SK-N-SH (cell line): ENCODE results near the gene UBFD1. TPM values are rescaled to one million over a fixed set of nuclear protein-coding genes. Genes with fewer than 3 reads are reported as not detected.
A peak's percentile ranks its signal among the peaks of the same experiment; 100 is the strongest.

ENCODE experiments used
- CTCF ChIA-PET: fragments of 300-600, 350-600 bp; formaldehyde crosslinking; extraction: SDS; loops from one replicate; lab custom pipeline; 2021; lab: Yijun Ruan, JAX
- POLR2A ChIA-PET: fragments of 350-600 bp; sonication (Branson Sonifier 250); formaldehyde crosslinking; extraction: SDS; loops from one replicate; lab custom pipeline; 2020; ENCODE audit warnings: antibody characterized with exemption, inconsistent platforms; lab: Yijun Ruan, JAX
- DNase-seq: peaks from one replicate; pipeline ENCODE4 v3.0.0; 2012
- H2AFZ ChIP-seq: fragments of 200-600 bp; sonication (generic); 2 replicates; pipeline ENCODE4 v1.8.1; 2016; ENCODE audit warnings: antibody characterized with exemption, mild to moderate bottlenecking, low read depth
- H3F3A ChIP-seq: fragments of 200-600 bp; sonication (generic); replicated peaks from 2 replicates; pipeline ENCODE3; 2016; ENCODE audit warnings: antibody characterized with exemption, mild to moderate bottlenecking; ENCODE audit not compliant: insufficient read depth
- H3K27ac ChIP-seq, 2 experiments: fragments of 200-500 bp in 1 of 2; fragments of 200-600 bp in 1 of 2; sonication (Bioruptor generic) in 1 of 2; sonication (generic), shearing (Covaris generic) in 1 of 2; 2 replicates each; pipeline versions ENCODE4 v1.5.1 to v1.6.1; 2014 to 2016; ENCODE audit warnings: low read depth in 2 of 2, inconsistent platforms in 1 of 2, low read length in 1 of 2, mild to moderate bottlenecking in 1 of 2, mixed read lengths in 1 of 2
- H3K27me3 ChIP-seq: fragments of 200-600 bp; sonication (generic), shearing (Covaris generic); 2 replicates; pipeline ENCODE4 v1.6.1; 2016; ENCODE audit warnings: mixed run types; ENCODE audit not compliant: insufficient read depth
- H3K36me3 ChIP-seq, 2 experiments: fragments of 200-500 bp in 1 of 2; fragments of 200-600 bp in 1 of 2; sonication (Bioruptor generic) in 1 of 2; sonication (generic) in 1 of 2; replicated peaks in 1 of 2; 2 replicates each; pipeline versions ENCODE3 to v1.5.1; 2014 to 2016; ENCODE audit warnings: low read length in 1 of 2, mild to moderate bottlenecking in 1 of 2; ENCODE audit not compliant: insufficient read depth in 2 of 2, control insufficient read depth in 1 of 2
- H3K4me1 ChIP-seq, 2 experiments: fragments of 200-500 bp in 1 of 2; fragments of 200-600 bp in 1 of 2; sonication (Bioruptor generic) in 1 of 2; sonication (generic), shearing (Covaris generic) in 1 of 2; 2 replicates each; pipeline versions ENCODE4 v1.5.1 to v1.6.1; 2014 to 2016; ENCODE audit warnings: low read depth in 1 of 2, low read length in 1 of 2, mixed run types in 1 of 2; ENCODE audit not compliant: insufficient read depth in 2 of 2, control insufficient read depth in 1 of 2
- H3K4me2 ChIP-seq: fragments of 200-600 bp; sonication (generic), shearing (Covaris generic); 2 replicates; pipeline ENCODE4 v1.6.1; 2017; ENCODE audit warnings: mixed run types
- H3K4me3 ChIP-seq, 2 experiments: fragments of 200-500 bp in 1 of 2; fragments of 200-600 bp in 1 of 2; sonication (Bioruptor generic) in 1 of 2; sonication (generic), shearing (Covaris generic) in 1 of 2; 2 replicates each; pipeline versions ENCODE4 v1.5.1 to v1.8.1; 2014 to 2016; ENCODE audit warnings: low read depth in 2 of 2, inconsistent platforms in 1 of 2, low read length in 1 of 2, mild to moderate bottlenecking in 1 of 2, mixed read lengths in 1 of 2, moderate library complexity in 1 of 2
- H3K79me2 ChIP-seq: fragments of 200-600 bp; sonication (generic); 2 replicates; pipeline ENCODE4 v1.8.1; 2017; ENCODE audit warnings: mild to moderate bottlenecking; ENCODE audit not compliant: insufficient read depth
- H3K9ac ChIP-seq: fragments of 200-600 bp; sonication (generic); 2 replicates; pipeline ENCODE4 v1.6.1; 2017; ENCODE audit warnings: mixed run types
- H3K9me2 ChIP-seq: fragments of 200-600 bp; sonication (generic); 2 replicates; pipeline ENCODE4 v1.6.1; 2017; ENCODE audit warnings: mixed run types
- H3K9me3 ChIP-seq: fragments of 200-600 bp; sonication (generic); 2 replicates; pipeline ENCODE4 v1.6.1; 2017; ENCODE audit warnings: mixed run types, mild to moderate bottlenecking, moderate library complexity
- H4K20me1 ChIP-seq: fragments of 200-600 bp; sonication (generic); 2 replicates; pipeline ENCODE4 v1.6.1; 2017; ENCODE audit warnings: mild to moderate bottlenecking, mixed run types; ENCODE audit not compliant: insufficient read depth
- EP300 ChIP-seq, 2 experiments: IDR thresholded peaks; 2 replicates each; pipeline versions ENCODE4 v1.4.0 to v1.6.1; 2012; ENCODE audit warnings: borderline replicate concordance in 1 of 2, low read depth in 1 of 2, low read length in 1 of 2
- FOSL2 ChIP-seq: IDR thresholded peaks from 2 replicates; pipeline ENCODE4 v1.4.0; 2012; ENCODE audit warnings: low read depth, mild to moderate bottlenecking, moderate library complexity, borderline replicate concordance
- FOXJ3 ChIP-seq: sonication (generic); formaldehyde crosslinking; IDR thresholded peaks from 2 replicates; pipeline ENCODE4 v1.5.1; 2020; ENCODE audit warnings: mild to moderate bottlenecking, missing genetic modification reagents
- FOXM1 ChIP-seq: IDR thresholded peaks from 2 replicates; pipeline ENCODE4 v1.4.0; 2012; ENCODE audit warnings: low read depth, mild to moderate bottlenecking
- GABPA ChIP-seq: IDR thresholded peaks from 2 replicates; pipeline ENCODE4 v1.4.0; 2012; ENCODE audit warnings: low read depth, mild to moderate bottlenecking
- GATA2 ChIP-seq: sonication (generic); formaldehyde crosslinking; IDR thresholded peaks from 2 replicates; pipeline ENCODE4 v1.5.0; 2020; ENCODE audit warnings: mild to moderate bottlenecking, missing genetic modification reagents
- MEF2A ChIP-seq: IDR thresholded peaks from 2 replicates; pipeline ENCODE4 v1.4.0; 2012; ENCODE audit warnings: low read depth, borderline replicate concordance
- MXI1 ChIP-seq: IDR thresholded peaks from 2 replicates; pipeline ENCODE4 v1.6.1; 2012; ENCODE audit warnings: mild to moderate bottlenecking, low read depth, low read length, improper control_type of control experiment
- NFIC ChIP-seq: IDR thresholded peaks from 2 replicates; pipeline ENCODE4 v1.4.0; 2012; ENCODE audit warnings: borderline replicate concordance
- NRF1 ChIP-seq: IDR thresholded peaks from 2 replicates; pipeline ENCODE4 v1.6.1; 2012; ENCODE audit warnings: low read depth, mild to moderate bottlenecking, low read length
- RCOR1 ChIP-seq: fragments of 150-350 bp; IDR thresholded peaks from 2 replicates; pipeline ENCODE4 v1.6.1; 2017; ENCODE audit warnings: antibody characterized with exemption, low read length
- RFX5 ChIP-seq: IDR thresholded peaks from 2 replicates; pipeline ENCODE4 v1.6.1; 2012; ENCODE audit warnings: mild to moderate bottlenecking, improper control_type of control experiment, low read length
- SIN3A ChIP-seq: IDR thresholded peaks from 2 replicates; pipeline ENCODE4 v1.6.1; 2012; ENCODE audit warnings: low read depth, mild to moderate bottlenecking, low read length, moderate library complexity, borderline replicate concordance
- USF2 ChIP-seq: fragments of 150-350 bp; IDR thresholded peaks from 2 replicates; pipeline ENCODE4 v1.6.1; 2017; ENCODE audit warnings: antibody characterized with exemption, low read length, low read depth, borderline replicate concordance
- YY1 ChIP-seq: IDR thresholded peaks from 2 replicates; pipeline ENCODE4 v1.4.0; 2012; ENCODE audit warnings: low read depth, mild to moderate bottlenecking
- WGBS: methylation state at CpG from one replicate; pipeline ENCODE4 v1.1.6; 2017; ENCODE audit warnings: low lambda C conversion rate; 5-methylcytosine and 5-hydroxymethylcytosine counted together
- polyA plus RNA-seq, 3 experiments: library from polyadenylated mRNA; depleted of rRNA; stranded (reverse); fragments of >200 nt; gene quantifications; 2 replicates each; pipeline ENCODE4 v1.2.3, GENCODE V29; 2012
- TF ChIP-seq, protein P1 (sequence below): IDR thresholded peaks from 2 replicates; pipeline ENCODE4 v1.4.0; 2012; ENCODE audit warnings: low read depth
- TF ChIP-seq, protein P2 (sequence below): fragments of 200-600 bp; sonication (generic); IDR thresholded peaks from 2 replicates; pipeline ENCODE4 v1.6.1; 2017; ENCODE audit warnings: antibody characterized with exemption, mild to moderate bottlenecking, moderate library complexity
- TF ChIP-seq, protein P3 (sequence below): IDR thresholded peaks from 2 replicates; pipeline ENCODE4 v1.4.0; 2012; ENCODE audit warnings: low read depth, borderline replicate concordance

UBFD1 gene
- polyA plus RNA-seq, 1 of the 3 experiments (the other 2 are of a cell fraction) = 66.1 TPM

DNA sequence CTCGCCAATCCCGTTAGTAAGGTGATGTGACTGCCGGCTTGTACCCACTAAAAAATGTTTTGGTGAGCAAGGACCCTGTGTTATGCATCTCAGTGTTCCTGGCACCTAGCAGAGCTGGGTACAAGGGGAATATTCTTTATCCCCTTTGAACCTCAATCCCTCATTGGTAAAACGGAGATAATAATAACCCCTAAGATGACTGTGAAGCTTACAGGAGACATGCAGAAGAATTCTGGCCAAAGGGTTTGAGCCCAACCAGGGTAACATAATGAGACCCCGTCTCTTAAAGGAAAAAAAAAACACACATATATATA lies 48.1 kb upstream of the UBFD1 start:
- 40% methylated on average over 5 of the region's 5 CpGs for WGBS
- POLR2A ChIA-PET = no interaction called here
- peaks cover 9 to 13% of the 10 kb centered on the region in 2 experiments; a peak in 2 of 4 replicates for H3K4me1 ChIP-seq
- H3F3A ChIP-seq = peaks cover 12% of the 10 kb centered on the region
- H4K20me1 ChIP-seq = peaks cover 48% of the 10 kb centered on the region
- no peak overlapping the region for H3K27ac ChIP-seq
- H3K4me2 ChIP-seq = peak overlapping the region; percentile 99
- peaks cover 54% of the 10 kb centered on the region for H3K79me2 ChIP-seq
- H3K27me3 ChIP-seq = no peaks in the 10 kb centered on the region
- CTCF ChIA-PET = interaction anchor here (1.1 to 1.8 kb wide), 5 partner anchors 9 to 169 kb away, joined by 3 to 5 read pairs (median 4); partner anchors contain the start of genes PLK1 and UBFD1
- H3K36me3 ChIP-seq = no peaks in the 10 kb centered on the region
- no peak for TF ChIP-seq GATA2 (CRISPR knock-in tag)
- TF ChIP-seq SIN3A = no peak
- no peak for TF ChIP-seq MXI1
- no peak for TF ChIP-seq EP300 (IDR thresholded peaks at IDR 0.05; ENCODE audit: borderline replicate concordance in 1 of 2, low read depth in 1 of 2, low read length in 1 of 2)
- TF ChIP-seq YY1 = no peak
- no peak for TF ChIP-seq FOXM1
- no peak for TF ChIP-seq NFIC
- TF ChIP-seq, protein P1, sequence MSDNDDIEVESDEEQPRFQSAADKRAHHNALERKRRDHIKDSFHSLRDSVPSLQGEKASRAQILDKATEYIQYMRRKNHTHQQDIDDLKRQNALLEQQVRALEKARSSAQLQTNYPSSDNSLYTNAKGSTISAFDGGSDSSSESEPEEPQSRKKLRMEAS = no peak
- TF ChIP-seq FOSL2 = no peak
- TF ChIP-seq NRF1 = no peak
- TF ChIP-seq, protein P2, sequence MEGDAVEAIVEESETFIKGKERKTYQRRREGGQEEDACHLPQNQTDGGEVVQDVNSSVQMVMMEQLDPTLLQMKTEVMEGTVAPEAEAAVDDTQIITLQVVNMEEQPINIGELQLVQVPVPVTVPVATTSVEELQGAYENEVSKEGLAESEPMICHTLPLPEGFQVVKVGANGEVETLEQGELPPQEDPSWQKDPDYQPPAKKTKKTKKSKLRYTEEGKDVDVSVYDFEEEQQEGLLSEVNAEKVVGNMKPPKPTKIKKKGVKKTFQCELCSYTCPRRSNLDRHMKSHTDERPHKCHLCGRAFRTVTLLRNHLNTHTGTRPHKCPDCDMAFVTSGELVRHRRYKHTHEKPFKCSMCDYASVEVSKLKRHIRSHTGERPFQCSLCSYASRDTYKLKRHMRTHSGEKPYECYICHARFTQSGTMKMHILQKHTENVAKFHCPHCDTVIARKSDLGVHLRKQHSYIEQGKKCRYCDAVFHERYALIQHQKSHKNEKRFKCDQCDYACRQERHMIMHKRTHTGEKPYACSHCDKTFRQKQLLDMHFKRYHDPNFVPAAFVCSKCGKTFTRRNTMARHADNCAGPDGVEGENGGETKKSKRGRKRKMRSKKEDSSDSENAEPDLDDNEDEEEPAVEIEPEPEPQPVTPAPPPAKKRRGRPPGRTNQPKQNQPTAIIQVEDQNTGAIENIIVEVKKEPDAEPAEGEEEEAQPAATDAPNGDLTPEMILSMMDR = no peak
- TF ChIP-seq USF2 = no peak
- TF ChIP-seq RCOR1 = no peak
- no peak for TF ChIP-seq MEF2A
- TF ChIP-seq, protein P3, sequence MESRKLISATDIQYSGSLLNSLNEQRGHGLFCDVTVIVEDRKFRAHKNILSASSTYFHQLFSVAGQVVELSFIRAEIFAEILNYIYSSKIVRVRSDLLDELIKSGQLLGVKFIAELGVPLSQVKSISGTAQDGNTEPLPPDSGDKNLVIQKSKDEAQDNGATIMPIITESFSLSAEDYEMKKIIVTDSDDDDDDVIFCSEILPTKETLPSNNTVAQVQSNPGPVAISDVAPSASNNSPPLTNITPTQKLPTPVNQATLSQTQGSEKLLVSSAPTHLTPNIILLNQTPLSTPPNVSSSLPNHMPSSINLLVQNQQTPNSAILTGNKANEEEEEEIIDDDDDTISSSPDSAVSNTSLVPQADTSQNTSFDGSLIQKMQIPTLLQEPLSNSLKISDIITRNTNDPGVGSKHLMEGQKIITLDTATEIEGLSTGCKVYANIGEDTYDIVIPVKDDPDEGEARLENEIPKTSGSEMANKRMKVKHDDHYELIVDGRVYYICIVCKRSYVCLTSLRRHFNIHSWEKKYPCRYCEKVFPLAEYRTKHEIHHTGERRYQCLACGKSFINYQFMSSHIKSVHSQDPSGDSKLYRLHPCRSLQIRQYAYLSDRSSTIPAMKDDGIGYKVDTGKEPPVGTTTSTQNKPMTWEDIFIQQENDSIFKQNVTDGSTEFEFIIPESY = no peak
- no peak for TF ChIP-seq RFX5
- no peak for TF ChIP-seq FOXJ3 (CRISPR knock-in tag)
- TF ChIP-seq GABPA = no peak
- peak overlapping the region; percentile 80 for H3K9ac ChIP-seq
- no peak for DNase-seq
- no peak overlapping the region for H2AFZ ChIP-seq
- H3K9me2 ChIP-seq = no peaks in the 10 kb centered on the region
- peak overlapping the region; percentile 64 to 75 for H3K4me3 ChIP-seq
- H3K9me3 ChIP-seq = no peaks in the 10 kb centered on the region
